GM23338 (cell line): Measurements from ENCODE around the gene GRK7. TPM values are rescaled to one million over a fixed set of nuclear protein-coding genes. Genes with fewer than 3 reads are reported as not detected.

Experiments used
- ATAC-seq: fragments of 200-7000 bp; cut with Tn5 transposase; 3 replicates; pipeline ENCODE4 v1.9.1; 2020
- DNase-seq: peaks from one replicate; pipeline ENCODE4 v3.0.0-alpha.2; 2015; ENCODE audit warnings: low spot score
- H2AFZ ChIP-seq: fragments of 200-600 bp; sonication (generic); 2 replicates; pipeline ENCODE4 v1.8.0; 2016; ENCODE audit warnings: antibody characterized with exemption, mild to moderate bottlenecking, moderate library complexity
- H3F3A ChIP-seq: fragments of 200-600 bp; sonication (generic); replicated peaks from 2 replicates; pipeline ENCODE4 v1.8.0; 2017; ENCODE audit warnings: antibody characterized with exemption, mixed run types, low read depth
- H3K27ac ChIP-seq: fragments of 200-600 bp; sonication (generic); 2 replicates; pipeline ENCODE4 v1.6.1; 2016; ENCODE audit warnings: low read depth
- H3K27me3 ChIP-seq: fragments of 200-600 bp; sonication (generic); 2 replicates; pipeline ENCODE4 v1.8.0; 2016; ENCODE audit warnings: mild to moderate bottlenecking, mixed run types, moderate library complexity; ENCODE audit not compliant: insufficient read depth
- H3K36me3 ChIP-seq: fragments of 200-600 bp; sonication (generic); 2 replicates; pipeline ENCODE4 v1.8.0; 2016; ENCODE audit warnings: mild to moderate bottlenecking; ENCODE audit not compliant: insufficient read depth
- H3K4me1 ChIP-seq: fragments of 200-600 bp; sonication (generic); 2 replicates; pipeline ENCODE4 v1.8.0; 2016; ENCODE audit warnings: mild to moderate bottlenecking, moderate library complexity; ENCODE audit not compliant: insufficient read depth
- H3K4me2 ChIP-seq: fragments of 200-600 bp; sonication (generic); 2 replicates; pipeline ENCODE4 v1.7.1; 2017; ENCODE audit warnings: mixed run types
- H3K4me3 ChIP-seq: fragments of 200-600 bp; sonication (generic); 2 replicates; pipeline ENCODE4 v1.6.1; 2016; ENCODE audit warnings: mixed run types
- H3K79me2 ChIP-seq: fragments of 200-600 bp; sonication (generic); replicated peaks from 2 replicates; pipeline ENCODE4 v1.8.0; 2017; ENCODE audit warnings: mild to moderate bottlenecking; ENCODE audit not compliant: insufficient read depth
- H3K9me2 ChIP-seq: fragments of 200-600 bp; sonication (generic); 2 replicates; pipeline ENCODE4 v1.8.0; 2017; ENCODE audit not compliant: insufficient read depth
- H4K20me1 ChIP-seq: fragments of 200-600 bp; sonication (generic); replicated peaks from 2 replicates; pipeline ENCODE4 v1.8.0; 2017; ENCODE audit warnings: mild to moderate bottlenecking; ENCODE audit not compliant: insufficient read depth
- H3K27ac Mint-ChIP-seq: 2 replicates; pipeline ENCODE4 v1.8.0; 2020; ENCODE audit warnings: inconsistent platforms, mild to moderate bottlenecking, moderate library complexity, mixed read lengths
- H3K27me3 Mint-ChIP-seq: 3 replicates; pipeline ENCODE4 v1.8.0; 2022; ENCODE audit warnings: low read depth, mild to moderate bottlenecking, moderate library complexity, mixed read lengths, inconsistent platforms; ENCODE audit not compliant: insufficient read depth, poor library complexity
- H3K36me3 Mint-ChIP-seq: 3 replicates; pipeline ENCODE4 v1.8.0; 2021; ENCODE audit warnings: low read depth, mild to moderate bottlenecking, inconsistent platforms, moderate library complexity, mixed read lengths
- H3K4me1 Mint-ChIP-seq: 3 replicates; pipeline ENCODE4 v1.8.0; 2020; ENCODE audit warnings: mild to moderate bottlenecking, inconsistent platforms, mixed read lengths
- H3K4me3 Mint-ChIP-seq: 3 replicates; pipeline ENCODE4 v1.8.0; 2021; ENCODE audit warnings: moderate library complexity, mild to moderate bottlenecking, inconsistent platforms, mixed read lengths
- H3K9me3 Mint-ChIP-seq: 3 replicates; pipeline ENCODE4 v1.8.0; 2020; ENCODE audit warnings: moderate library complexity, mild to moderate bottlenecking, inconsistent platforms, mixed read lengths
- CREB1 ChIP-seq: fragments of 250-450 bp; sonication (Bioruptor Pico); IDR thresholded peaks from 2 replicates; pipeline ENCODE4 v1.5.0; 2020; ENCODE audit warnings: low read depth, mild to moderate bottlenecking, moderate library complexity
- ETS1 ChIP-seq: IDR thresholded peaks from 2 replicates; pipeline ENCODE4 v1.6.1; 2016; ENCODE audit warnings: antibody characterized with exemption
- EZH2 ChIP-seq: fragments of 200-600 bp; sonication (generic); IDR thresholded peaks from one replicate; pipeline ENCODE4 v1.8.0; 2017; ENCODE audit warnings: antibody characterized with exemption, mild to moderate bottlenecking, low read depth; ENCODE audit not compliant: unreplicated experiment
- EZH2phosphoT487 ChIP-seq: fragments of 200-600 bp; sonication (generic); IDR thresholded peaks from one replicate; pipeline ENCODE4 v1.8.1; 2018; ENCODE audit warnings: antibody characterized with exemption; ENCODE audit not compliant: unreplicated experiment
- NANOG ChIP-seq: IDR thresholded peaks from 2 replicates; pipeline ENCODE4 v1.6.1; 2016; ENCODE audit warnings: antibody characterized with exemption, borderline replicate concordance
- POLR2AphosphoS5 ChIP-seq: IDR thresholded peaks from 2 replicates; pipeline ENCODE4 v1.6.1; 2016; ENCODE audit warnings: antibody characterized with exemption, low read depth
- REST ChIP-seq: IDR thresholded peaks from one replicate; pipeline ENCODE4 v1.6.1; 2018; ENCODE audit warnings: antibody characterized with exemption; ENCODE audit not compliant: unreplicated experiment
- STAT1 ChIP-seq: IDR thresholded peaks from one replicate; pipeline ENCODE4 v1.6.1; 2016; ENCODE audit warnings: antibody characterized with exemption; ENCODE audit not compliant: unreplicated experiment
- ZNF114 ChIP-seq: fragments of 250-450 bp; sonication (Bioruptor Pico); IDR thresholded peaks from 2 replicates; pipeline ENCODE4 v1.5.0; 2020; ENCODE audit warnings: mild to moderate bottlenecking, moderate library complexity
- ZNF331 ChIP-seq: fragments of 250-450 bp; sonication (Bioruptor Pico); IDR thresholded peaks from 2 replicates; pipeline ENCODE4 v1.5.0; 2020; ENCODE audit warnings: low read depth, mild to moderate bottlenecking, moderate library complexity
- ZNF462 ChIP-seq: fragments of 250-450 bp; sonication (Bioruptor Pico); IDR thresholded peaks from 2 replicates; pipeline ENCODE4 v1.5.0; 2020; ENCODE audit warnings: mild to moderate bottlenecking, moderate library complexity
- polyA plus RNA-seq: library from polyadenylated mRNA; unstranded; fragments of >200 nt; fragmentation: Nextera tagmentation; extraction: Ambion mirVana; gene quantifications from 2 replicates; pipeline ENCODE4 v1.2.1, GENCODE V29; 2016
- total RNA-seq: library from RNA; depleted of rRNA; stranded (reverse); fragments of >200 nt; shearing (Covaris generic); gene quantifications from 2 replicates; pipeline ENCODE4 v1.2.3, GENCODE V29; 2014

The GRK7 gene
- total and polyA plus RNA-seq, 2 experiments from 2014 or later = not detected

GRCh38 chr3:141722081-141722480, 41.1 kb upstream of the GRK7 start (continued):
- TF ChIP-seq EZH2 (no peak), POLR2AphosphoS5 (no peak), STAT1 (no peak), ZNF462 (CRISPR knock-in tag) (no peak), ZNF331 (CRISPR knock-in tag) (no peak), NANOG (no peak)

GRCh38 chr3:141722648-141723047, 40.6 kb upstream of the GRK7 start:
- no peak overlapping the region for H3K4me3 Mint-ChIP-seq
- H3K9me2 ChIP-seq = 0 out of 2 replicates have a peak, but pooled peaks cover 1% of the 10 kb centered on the region
- no peak overlapping the region for H3K27ac Mint-ChIP-seq
- no peaks in the 10 kb centered on the region for H3F3A ChIP-seq
- H3K79me2 ChIP-seq = no peaks in the 10 kb centered on the region
- 0 out of 2 replicates have a peak, but pooled peaks cover 7% of the 10 kb centered on the region for H3K4me1 ChIP-seq
- peaks cover 2% of the 10 kb centered on the region; the same call in 2 of the 3 replicates for H3K4me1 Mint-ChIP-seq
- no peaks in the 10 kb centered on the region for H3K27me3 ChIP-seq
- H3K4me3 ChIP-seq = no peak overlapping the region
- no peaks in the 10 kb centered on the region for H3K36me3 Mint-ChIP-seq
- no peaks in the 10 kb centered on the region for H3K27me3 Mint-ChIP-seq
- H3K4me2 ChIP-seq = no peak overlapping the region
- H4K20me1 ChIP-seq = no peaks in the 10 kb centered on the region
- ATAC-seq (no peak), DNase-seq (no peak)
- H3K27ac ChIP-seq = no peak overlapping the region
- no peaks in the 10 kb centered on the region; the same call in 2 of the 3 replicates for H3K9me3 Mint-ChIP-seq
- H2AFZ ChIP-seq = no peak overlapping the region
- H3K36me3 ChIP-seq = no peaks in the 10 kb centered on the region
- no peak for TF ChIP-seq ZNF114 (CRISPR knock-in tag)
- no peak for TF ChIP-seq CREB1 (CRISPR knock-in tag)
- no peak for TF ChIP-seq ZNF331 (CRISPR knock-in tag)
- no peak for TF ChIP-seq REST
- no peak for TF ChIP-seq STAT1
- TF ChIP-seq ETS1 = no peak
- TF ChIP-seq EZH2phosphoT487 = no peak
- no peak for TF ChIP-seq EZH2
- no peak for TF ChIP-seq NANOG
- TF ChIP-seq POLR2AphosphoS5 = no peak
